Tibial artery (tissue), 4 donors: ENCODE data around the gene C19orf73.

Experiments
- DNase-seq, 2 donors: peaks; one replicate each; pipeline ENCODE4 v3.0.0-alpha.2; 2019
- H3K27ac ChIP-seq, 2 donors: fragments of 200-600 bp; sonication (generic) in 1 of 2; 1 replicate in 1 of 2; 2 replicates in 1 of 2; pipeline ENCODE4 v1.5.1; 2018 to 2019; ENCODE audit warnings: mild to moderate bottlenecking in 1 of 2
- H3K27me3 ChIP-seq, 2 donors: fragments of 200-600 bp; sonication (generic) in 1 of 2; one replicate each; pipeline versions ENCODE4 v1.5.1 to v1.6.0; 2016 to 2019
- H3K36me3 ChIP-seq, 3 donors: fragments of 200-600 bp; sonication (generic) in 2 of 3; one replicate each; pipeline ENCODE4 v1.5.1; 2016 to 2019; ENCODE audit warnings: mild to moderate bottlenecking in 2 of 3
- H3K4me1 ChIP-seq, 4 donors: fragments of 200-600 bp; sonication (generic) in 2 of 4; 1 replicate in 3 of 4; 2 replicates in 1 of 4; pipeline ENCODE4 v1.5.1; 2016 to 2019
- H3K4me3 ChIP-seq, 2 donors: fragments of 200-600 bp; sonication (generic) in 1 of 2; 1 replicate in 1 of 2; 2 replicates in 1 of 2; pipeline ENCODE4 v1.5.1; 2018 to 2019; ENCODE audit warnings: mild to moderate bottlenecking in 2 of 2
- H3K9me3 ChIP-seq, 3 donors: fragments of 200-600 bp; sonication (generic) in 1 of 3; one replicate each; pipeline ENCODE4 v1.5.1; 2016 to 2019
- CTCF ChIP-seq, 2 experiments: fragments of 200-600 bp in 1 of 2; fragments of 450-650 bp in 1 of 2; IDR thresholded peaks; one replicate each; pipeline ENCODE4 v1.5.1; 2017 to 2019; ENCODE audit warnings: antibody characterized with exemption in 2 of 2, mild to moderate bottlenecking in 1 of 2, moderate library complexity in 1 of 2
- intact Hi-C: fragments of 100-400 bp; cut with DNase I; formaldehyde crosslinking; loops from one replicate; pipeline ENCODE4 v1.15.0; 2023; ENCODE audit warnings: low total_unique reads

The C19orf73 gene

GRCh38 chr19:49118565-49119410 is at the start of gene C19orf73:
Gene C19orf73, minus strand, starts transcription at chr19:49119143. Its CDS starts 121 bp downstream, at chr19:49119022.
- peak within 1 kb of the TSS; percentile 85 to 92 for H3K27ac ChIP-seq
- no peaks in the 10 kb centered on the region for H3K9me3 ChIP-seq
- H3K4me3 ChIP-seq, result peak within 1 kb of the TSS; percentile 57 to 85
- intact Hi-C loops, result loop anchor here (5.0 kb wide), 2 partner anchors 34 to 246 kb away; partner anchors contain the start of gene PPP1R15A
- H3K4me1 ChIP-seq, result peaks cover 7 to 40% (median 28%) of the 10 kb centered on the region in 4 donors
- TF ChIP-seq CTCF (IDR thresholded peaks at IDR 0.05), result peak in 1 of 2 experiments; percentile 22
- no peaks in the 10 kb centered on the region for H3K36me3 ChIP-seq
- peaks cover 0 to 3% of the 10 kb centered on the region in 2 donors for H3K27me3 ChIP-seq
- DNase-seq, result peak; percentile 91 to 97

- H3K27me3 ChIP-seq, result no peaks in the 10 kb centered on the region
- H3K36me3 ChIP-seq, result peaks cover 18 to 55% (median 54%) of the 10 kb centered on the region in 3 donors
- no peaks in the 10 kb centered on the region for H3K9me3 ChIP-seq
- DNase-seq, result no peak
- no peak overlapping the region for H3K27ac ChIP-seq
- TF ChIP-seq CTCF (IDR thresholded peaks at IDR 0.05), result no peak
- H3K4me1 ChIP-seq, result peaks cover 0 to 20% (median 18%) of the 10 kb centered on the region in 4 donors
- H3K4me3 ChIP-seq, result no peak overlapping the region
- intact Hi-C loops, result no loop called here
These were observed 49.5 kb upstream of the C19orf73 start for GRCh38 chr19:49168421-49168820.

- no peak overlapping the region for H3K27ac ChIP-seq
- intact Hi-C loops, result no loop called here
These were observed 49.0 kb upstream of the C19orf73 start for GRCh38 chr19:49167857-49168409.

GRCh38 chr19:49165865-49166301 is 46.9 kb upstream of the C19orf73 start:
- peak overlapping the region; percentile 3 to 12 for H3K4me3 ChIP-seq
- peak overlapping the region; percentile 82 to 87 for H3K27ac ChIP-seq
- intact Hi-C loops, result no loop called here
- H3K27me3 ChIP-seq, result no peaks in the 10 kb centered on the region
- H3K4me1 ChIP-seq, result peaks cover 0 to 20% (median 18%) of the 10 kb centered on the region in 4 donors
- no peak for DNase-seq
- peaks cover 15 to 34% (median 30%) of the 10 kb centered on the region in 3 donors for H3K36me3 ChIP-seq
- TF ChIP-seq CTCF (IDR thresholded peaks at IDR 0.05), result no peak
- no peaks in the 10 kb centered on the region for H3K9me3 ChIP-seq

More at GRCh38 chr19:49167857-49168409, 49.0 kb upstream of the C19orf73 start:
- Histone ChIP-seq H3K4me3 (no peak overlapping the region), H3K36me3 (peaks cover 18 to 50% (median 49%) of the 10 kb centered on the region in 3 donors), H3K27me3 (no peaks in the 10 kb centered on the region), H3K4me1 (peaks cover 0 to 20% (median 18%) of the 10 kb centered on the region in 4 donors), H3K9me3 (no peaks in the 10 kb centered on the region)
- no peak for TF ChIP-seq CTCF (IDR thresholded peaks at IDR 0.05)
- DNase-seq, result no peak

GRCh38 chr19:49165111-49165750 is 46.3 kb upstream of the C19orf73 start:
- no peaks in the 10 kb centered on the region for H3K9me3 ChIP-seq
- intact Hi-C loops, result no loop called here
- peak overlapping the region; percentile 82 to 87 for H3K27ac ChIP-seq
- peaks cover 8 to 28% (median 23%) of the 10 kb centered on the region in 3 donors for H3K36me3 ChIP-seq
- peak overlapping the region; percentile 3 to 12 for H3K4me3 ChIP-seq
- peak; percentile 42 to 81 for DNase-seq
- TF ChIP-seq CTCF (IDR thresholded peaks at IDR 0.05), result no peak
- H3K4me1 ChIP-seq, result peaks cover 0 to 25% (median 19%) of the 10 kb centered on the region in 4 donors
- no peaks in the 10 kb centered on the region for H3K27me3 ChIP-seq
